ENCODE data around the gene PPP1R9B.

The PPP1R9B gene

GRCh38 chr17:50139185-50139783 is 11.2 kb downstream of the PPP1R9B start:
- no peak overlapping the region for H3K4me3 ChIP-seq (ENCODE audit: low read length)
- no peak for TF ChIP-seq CTCF (IDR thresholded peaks at IDR 0.05; ENCODE audit: insufficient read depth, low read depth, low read length, missing control alignments)
- no peak for DNase-seq (ENCODE audit: low read depth)

GRCh38 chr17:50137042-50137441 is 13.4 kb downstream of the PPP1R9B start:
- TF ChIP-seq CTCF (IDR thresholded peaks at IDR 0.05; ENCODE audit: insufficient read depth, low read depth, low read length, missing control alignments) = no peak
- DNase-seq (ENCODE audit: low read depth) = no peak
- H3K4me3 ChIP-seq (ENCODE audit: low read length) = no peak overlapping the region

- H3K4me3 ChIP-seq (ENCODE audit: low read length) = no peak overlapping the region
- no peak for TF ChIP-seq CTCF (IDR thresholded peaks at IDR 0.05; ENCODE audit: insufficient read depth, low read depth, low read length, missing control alignments)
- no peak for DNase-seq (ENCODE audit: low read depth)
These were observed 14.3 kb downstream of the PPP1R9B start for GRCh38 chr17:50136096-50136687.

GRCh38 chr17:50135316-50136095 is 15.0 kb downstream of the PPP1R9B start:
- H3K4me3 ChIP-seq (ENCODE audit: low read length) = no peak overlapping the region
- TF ChIP-seq CTCF (IDR thresholded peaks at IDR 0.05; ENCODE audit: insufficient read depth, low read depth, low read length, missing control alignments) = no peak
- no peak for DNase-seq (ENCODE audit: low read depth)

GRCh38 chr17:50134206-50135110 is 16.0 kb downstream of the PPP1R9B start:
- no peak overlapping the region for H3K4me3 ChIP-seq (ENCODE audit: low read length)
- DNase-seq (ENCODE audit: low read depth) = no peak
- no peak for TF ChIP-seq CTCF (IDR thresholded peaks at IDR 0.05; ENCODE audit: insufficient read depth, low read depth, low read length, missing control alignments)

GRCh38 chr17:50133769-50134099 is 16.7 kb downstream of the PPP1R9B start:
- no peak for TF ChIP-seq CTCF (IDR thresholded peaks at IDR 0.05; ENCODE audit: insufficient read depth, low read depth, low read length, missing control alignments)
- no peak overlapping the region for H3K4me3 ChIP-seq (ENCODE audit: low read length)

More at GRCh38 chr17:50133769-50134099, 16.7 kb downstream of the PPP1R9B start:
- no peak for DNase-seq (ENCODE audit: low read depth)

Data from epithelial cell of esophagus (primary cell).